Skeletal muscle satellite cell (primary cell): ENCODE data around the gene TMX1.

Source experiments
- H3K27me3 ChIP-seq: 2 replicates; pipeline ENCODE4 v1.7.0; 2013; ENCODE audit warnings: low read length; ENCODE audit not compliant: control insufficient read depth, insufficient read depth
- H3K36me3 ChIP-seq: 2 replicates; pipeline ENCODE4 v1.7.0; 2013; ENCODE audit warnings: mild to moderate bottlenecking, control low read depth, low read length; ENCODE audit not compliant: insufficient read depth
- H3K4me1 ChIP-seq: 2 replicates; pipeline ENCODE4 v1.7.0; 2013; ENCODE audit warnings: low read length; ENCODE audit not compliant: control insufficient read depth, insufficient read depth
- H3K4me2 ChIP-seq: 2 replicates; pipeline ENCODE4 v1.7.0; 2013; ENCODE audit warnings: mild to moderate bottlenecking, low read length
- H3K4me3 ChIP-seq: 2 replicates; pipeline ENCODE4 v1.7.0; 2013; ENCODE audit warnings: low read length
- H3K9ac ChIP-seq: 2 replicates; pipeline ENCODE4 v1.7.0; 2013; ENCODE audit warnings: mild to moderate bottlenecking, low read depth, low read length, moderate library complexity
- H3K9me3 ChIP-seq: replicated peaks from 2 replicates; pipeline ENCODE4 v1.7.0; 2013; ENCODE audit warnings: mild to moderate bottlenecking, control low read depth, low read length

The TMX1 gene

GRCh38 chr14:51246032-51246431 lies 6.0 kb downstream of the TMX1 start:
- H3K4me3 ChIP-seq: no peak overlapping the region
- H3K9me3 ChIP-seq: no peaks in the 10 kb centered on the region
- H3K4me2 ChIP-seq: no peak overlapping the region
- H3K9ac ChIP-seq: no peak overlapping the region
- H3K27me3 ChIP-seq: no peaks in the 10 kb centered on the region
- H3K36me3 ChIP-seq: peaks cover 42% of the 10 kb centered on the region
- H3K4me1 ChIP-seq: peaks cover 18% of the 10 kb centered on the region

GRCh38 chr14:51248016-51248987 lies 8.3 kb downstream of the TMX1 start:
- H3K4me1 ChIP-seq: peaks cover under 1% of the 10 kb centered on the region
- no peak overlapping the region for H3K4me3 ChIP-seq
- peaks cover 56% of the 10 kb centered on the region for H3K36me3 ChIP-seq
- no peaks in the 10 kb centered on the region for H3K9me3 ChIP-seq
- no peaks in the 10 kb centered on the region for H3K27me3 ChIP-seq
- no peak overlapping the region for H3K9ac ChIP-seq
- H3K4me2 ChIP-seq: no peak overlapping the region

- Histone ChIP-seq H3K9ac (no peak overlapping the region), H3K4me2 (no peak overlapping the region), H3K4me3 (no peak overlapping the region), H3K27me3 (no peaks in the 10 kb centered on the region), H3K4me1 (no peaks in the 10 kb centered on the region), H3K36me3 (peaks cover 50% of the 10 kb centered on the region), H3K9me3 (no peaks in the 10 kb centered on the region)
These were observed 11.4 kb downstream of the TMX1 start for GRCh38 chr14:51251486-51251885.

GRCh38 chr14:51253880-51254279 lies 13.8 kb downstream of the TMX1 start:
- no peaks in the 10 kb centered on the region for H3K4me1 ChIP-seq
- H3K4me3 ChIP-seq: no peak overlapping the region
- H3K9me3 ChIP-seq: no peaks in the 10 kb centered on the region
- no peak overlapping the region for H3K9ac ChIP-seq
- H3K36me3 ChIP-seq: peaks cover 44% of the 10 kb centered on the region
- no peaks in the 10 kb centered on the region for H3K27me3 ChIP-seq
- no peak overlapping the region for H3K4me2 ChIP-seq

- Histone ChIP-seq H3K36me3 (peaks cover 15% of the 10 kb centered on the region), H3K4me3 (no peak overlapping the region)
These were observed 18.2 kb downstream of the TMX1 start for GRCh38 chr14:51258280-51258679.

GRCh38 chr14:51258788-51259187 lies 18.7 kb downstream of the TMX1 start:
- Histone ChIP-seq H3K4me3 (no peak overlapping the region), H3K9ac (no peak overlapping the region), H3K36me3 (peaks cover 15% of the 10 kb centered on the region), H3K4me1 (no peaks in the 10 kb centered on the region), H3K4me2 (no peak overlapping the region), H3K27me3 (no peaks in the 10 kb centered on the region), H3K9me3 (no peaks in the 10 kb centered on the region)

More at GRCh38 chr14:51258280-51258679, 18.2 kb downstream of the TMX1 start:
- no peaks in the 10 kb centered on the region for H3K4me1 ChIP-seq
- no peaks in the 10 kb centered on the region for H3K9me3 ChIP-seq
- H3K9ac ChIP-seq: no peak overlapping the region
- no peak overlapping the region for H3K4me2 ChIP-seq
- no peaks in the 10 kb centered on the region for H3K27me3 ChIP-seq

- Histone ChIP-seq H3K27me3 (no peaks in the 10 kb centered on the region), H3K36me3 (peaks cover 15% of the 10 kb centered on the region), H3K4me3 (no peak overlapping the region), H3K9ac (no peak overlapping the region), H3K9me3 (no peaks in the 10 kb centered on the region), H3K4me2 (no peak overlapping the region), H3K4me1 (no peaks in the 10 kb centered on the region)
These were observed 20.2 kb downstream of the TMX1 start for GRCh38 chr14:51260225-51260624.

GRCh38 chr14:51261151-51261550 lies 21.1 kb downstream of the TMX1 start:
- Histone ChIP-seq H3K4me3 (no peak overlapping the region), H3K9me3 (no peaks in the 10 kb centered on the region), H3K4me1 (no peaks in the 10 kb centered on the region), H3K36me3 (peaks cover 9% of the 10 kb centered on the region), H3K4me2 (no peak overlapping the region), H3K9ac (no peak overlapping the region), H3K27me3 (no peaks in the 10 kb centered on the region)

GRCh38 chr14:51262868-51263267 lies 22.8 kb downstream of the TMX1 start:
- no peaks in the 10 kb centered on the region for H3K9me3 ChIP-seq
- H3K4me2 ChIP-seq: no peak overlapping the region
- peaks cover 8% of the 10 kb centered on the region for H3K36me3 ChIP-seq
- H3K4me1 ChIP-seq: no peaks in the 10 kb centered on the region
- H3K4me3 ChIP-seq: no peak overlapping the region
- H3K9ac ChIP-seq: no peak overlapping the region
- H3K27me3 ChIP-seq: no peaks in the 10 kb centered on the region

GRCh38 chr14:51269634-51270033 lies 29.6 kb downstream of the TMX1 start:
- H3K4me2 ChIP-seq: no peak overlapping the region
- no peaks in the 10 kb centered on the region for H3K27me3 ChIP-seq
- H3K4me3 ChIP-seq: no peak overlapping the region
- no peaks in the 10 kb centered on the region for H3K36me3 ChIP-seq
- H3K9ac ChIP-seq: no peak overlapping the region
- H3K9me3 ChIP-seq: no peaks in the 10 kb centered on the region
- H3K4me1 ChIP-seq: no peaks in the 10 kb centered on the region

- no peaks in the 10 kb centered on the region for H3K4me1 ChIP-seq
- no peaks in the 10 kb centered on the region for H3K9me3 ChIP-seq
- H3K9ac ChIP-seq: no peak overlapping the region
- H3K27me3 ChIP-seq: no peaks in the 10 kb centered on the region
- no peak overlapping the region for H3K4me2 ChIP-seq
- H3K4me3 ChIP-seq: no peak overlapping the region
- H3K36me3 ChIP-seq: no peaks in the 10 kb centered on the region
These were observed 36.6 kb downstream of the TMX1 start for GRCh38 chr14:51276605-51277004.
